Endometrial microvascular endothelial cells (primary cell): ENCODE results near the gene DMD. TPM values are rescaled to one million over a fixed set of nuclear protein-coding genes. Genes with fewer than 3 reads are reported as not detected.

Experiments
- in situ Hi-C: cut with HindIII; loops from 2 replicates; pipeline ENCODE4 v1.10.0; 2017; ENCODE audit warnings: low sequenced_read_pairs, low pct_unique_long_range_greater_than_20kb; ENCODE audit errors: inconsistent ontology term
- total RNA-seq: library from RNA; depleted of rRNA; stranded (reverse); fragments of >200 nt; gene quantifications from one replicate; pipeline ENCODE4 v1.2.3, GENCODE V29; 2015; ENCODE audit errors: inconsistent ontology term

DMD gene
- total RNA-seq, 1 donor from 2014 or later = 1.2 TPM

DNA sequence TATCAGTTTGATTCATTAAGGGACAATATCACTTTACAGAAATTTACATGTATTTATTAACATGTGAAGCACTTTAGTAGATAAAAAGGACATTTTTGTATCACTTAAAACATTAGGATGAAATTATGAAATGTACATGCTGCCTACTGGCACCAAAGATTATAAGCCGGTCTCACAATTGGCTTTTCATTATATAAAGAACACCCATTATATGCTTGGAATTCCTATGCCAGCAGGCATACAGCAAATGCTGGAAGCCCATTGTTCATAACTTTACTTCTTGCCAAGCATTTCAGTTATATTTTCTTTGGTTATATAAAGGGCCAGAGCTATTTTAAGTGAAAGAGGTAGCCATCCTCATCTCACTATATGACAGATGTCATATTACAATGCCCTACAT lies 145.9 kb downstream of the DMD start:
- in situ Hi-C loops = no loop called here

DNA sequence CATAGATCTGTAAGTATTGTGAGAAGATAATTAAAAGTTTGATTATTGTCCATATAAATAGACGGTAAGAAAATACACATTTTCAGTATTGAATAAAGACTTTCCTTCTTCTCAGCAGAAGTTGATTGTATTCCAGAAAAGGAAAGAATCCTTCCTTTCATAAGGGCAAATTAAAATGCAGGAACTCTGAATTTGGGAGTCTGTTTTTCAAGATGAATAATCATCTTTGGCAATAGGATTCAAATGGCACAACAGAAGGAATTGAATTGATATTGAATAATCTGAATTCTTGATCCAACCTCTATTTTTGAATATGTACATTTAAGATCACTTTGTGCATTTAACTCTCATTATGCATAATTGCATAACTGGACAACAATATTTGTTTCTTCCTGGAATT lies 149.3 kb downstream of the DMD start:
- in situ Hi-C loops = no loop called here

GRCh38 chrX:33053001-33053400 lies 158.3 kb downstream of the DMD start:
- in situ Hi-C loops = no loop called here

- in situ Hi-C loops = no loop called here
Observed at GRCh38 chrX:33045882-33046281, 165.5 kb downstream of the DMD start.

DNA sequence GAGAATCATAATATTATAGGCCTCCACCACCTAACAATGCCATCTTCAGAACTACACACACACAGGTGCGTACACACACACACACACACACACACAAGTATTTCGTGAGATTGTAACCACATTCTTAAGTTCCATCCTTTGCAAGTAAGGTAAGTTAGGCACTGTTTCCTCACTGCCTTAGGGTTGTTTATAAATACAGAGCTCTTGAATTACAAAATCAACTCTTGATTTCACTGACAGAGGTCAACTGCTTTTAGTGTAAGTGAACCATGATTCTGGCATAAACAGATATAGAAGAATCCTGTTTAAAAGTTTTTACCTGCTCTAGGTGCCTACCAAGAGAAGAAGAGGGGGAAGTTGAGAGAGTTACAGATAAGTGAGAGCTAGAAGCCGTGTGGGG lies 166.1 kb downstream of the DMD start:
- in situ Hi-C loops = no loop called here

GRCh38 chrX:33041141-33041540 lies 170.2 kb downstream of the DMD start:
- in situ Hi-C loops = no loop called here

DNA sequence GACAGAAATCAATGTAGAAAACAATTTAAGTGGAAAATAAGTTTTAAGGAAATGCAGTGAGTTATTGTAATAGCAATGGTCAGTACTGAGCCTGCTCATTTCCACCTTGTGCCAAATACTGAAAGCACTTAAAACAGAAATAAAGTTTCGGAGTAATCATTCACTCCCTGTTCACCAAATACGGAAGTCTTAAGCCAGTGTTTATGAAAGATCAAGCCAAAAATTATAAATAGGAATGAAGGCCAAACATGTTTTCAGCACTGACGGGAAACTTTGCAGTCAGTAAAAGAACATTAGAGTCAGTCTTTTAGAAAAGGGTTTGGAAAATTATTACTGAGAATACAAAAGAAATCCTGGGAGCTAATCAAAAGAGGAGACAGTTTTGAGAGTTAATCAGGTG lies 178.6 kb downstream of the DMD start:
- in situ Hi-C loops = no loop called here

DNA sequence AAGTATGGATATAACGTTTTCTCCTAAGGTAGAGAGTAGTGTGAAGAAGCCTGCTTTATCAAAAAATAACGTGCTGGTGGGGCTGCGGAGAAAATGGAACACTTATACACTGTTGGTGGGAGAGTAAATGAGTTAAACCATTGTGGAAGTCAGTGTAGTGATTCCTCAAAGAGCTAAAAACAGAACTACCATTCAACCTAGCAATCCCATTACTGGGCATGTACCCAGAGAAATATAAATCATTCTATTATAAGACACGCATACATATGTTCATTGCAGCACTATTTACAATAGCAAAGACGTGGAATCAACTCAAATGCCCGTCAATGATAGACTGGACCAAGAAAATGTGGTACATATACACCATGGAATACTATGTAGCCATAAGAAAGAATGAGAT lies 196.4 kb downstream of the DMD start:
- in situ Hi-C loops = no loop called here

DNA sequence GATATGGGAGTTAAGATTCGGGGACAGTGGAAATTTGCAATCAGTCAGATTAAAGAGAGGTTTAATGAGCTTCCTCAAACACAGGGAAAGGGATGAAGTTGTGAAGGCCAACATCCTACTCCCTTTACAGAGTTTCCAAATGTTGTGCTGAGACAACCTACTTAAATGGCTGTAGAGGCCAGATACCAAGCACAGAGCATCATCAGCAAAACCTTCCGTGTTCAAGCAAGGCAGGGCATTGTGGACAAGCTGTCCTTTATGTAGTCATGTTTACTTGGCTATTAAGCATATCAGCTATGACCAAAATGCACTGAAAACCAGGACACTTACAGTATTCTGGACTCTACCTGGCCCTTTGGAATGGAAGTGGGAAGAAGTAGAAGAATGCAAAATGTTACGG lies 197.3 kb downstream of the DMD start:
- in situ Hi-C loops = no loop called here

- in situ Hi-C loops = no loop called here
Observed at GRCh38 chrX:33001107-33001506, 210.2 kb downstream of the DMD start.

- in situ Hi-C loops = no loop called here
Observed at GRCh38 chrX:32998776-32999175, 212.6 kb downstream of the DMD start.

- in situ Hi-C loops = no loop called here
Observed at GRCh38 chrX:32995427-32995826, 215.9 kb downstream of the DMD start.

- in situ Hi-C loops = no loop called here
Observed at GRCh38 chrX:32987142-32987541, 224.2 kb downstream of the DMD start.

- in situ Hi-C loops = no loop called here
Observed at GRCh38 chrX:32985544-32985943, 225.8 kb downstream of the DMD start.

- in situ Hi-C loops = no loop called here
Observed at GRCh38 chrX:32966821-32967355, 244.5 kb downstream of the DMD start.

- in situ Hi-C loops = no loop called here
Observed at GRCh38 chrX:32954125-32954524, 257.2 kb downstream of the DMD start.

GRCh38 chrX:32948130-32948529 lies 263.2 kb downstream of the DMD start:
- in situ Hi-C loops = no loop called here

GRCh38 chrX:32937043-32937442 lies 274.3 kb downstream of the DMD start:
- in situ Hi-C loops = no loop called here

- in situ Hi-C loops = no loop called here
Observed at GRCh38 chrX:32933548-32933947, 277.8 kb downstream of the DMD start.

DNA sequence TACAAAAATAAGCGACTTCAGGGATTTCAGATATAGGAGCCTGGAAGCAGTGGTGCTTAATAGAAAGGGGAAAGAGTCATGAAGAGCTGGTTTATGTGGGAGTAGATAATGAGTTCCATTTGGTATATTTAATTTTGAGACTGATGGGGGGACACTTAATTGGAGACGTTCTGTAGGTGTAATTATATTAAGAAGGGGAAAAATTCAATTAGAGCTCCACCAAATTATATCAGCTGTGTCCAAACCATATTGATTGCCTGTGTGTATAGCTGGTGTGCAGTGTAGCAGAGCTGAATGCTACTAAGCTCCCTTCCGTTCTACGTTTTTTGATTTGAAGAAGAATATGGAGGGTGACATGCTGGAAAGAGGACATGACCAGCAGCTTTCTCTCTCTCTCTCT lies 282.3 kb downstream of the DMD start:
- in situ Hi-C loops = no loop called here

DNA sequence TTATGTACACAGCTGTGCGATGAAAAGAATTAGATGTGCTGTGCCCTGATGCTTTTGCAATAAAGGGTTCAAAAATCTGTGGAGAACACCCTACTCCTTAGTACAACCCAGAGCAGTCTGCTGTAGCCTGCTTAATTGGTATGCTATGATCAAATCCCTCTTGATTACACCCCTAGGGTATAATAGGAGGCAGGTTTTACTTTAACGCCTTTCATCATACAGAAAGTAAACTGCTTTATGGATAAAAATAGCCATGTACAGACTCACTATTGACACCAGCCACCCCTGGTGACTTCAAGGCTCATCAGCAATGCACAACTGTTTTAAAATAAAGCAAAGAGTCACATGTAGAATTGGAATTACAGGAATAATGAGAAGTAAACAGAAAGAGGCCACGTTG lies 315.3 kb downstream of the DMD start:
- in situ Hi-C loops = no loop called here

GRCh38 chrX:32894679-32895078 lies 316.7 kb downstream of the DMD start:
- in situ Hi-C loops = no loop called here
